ENCODE data around the gene MAP2K4. TPM values are rescaled to one million over a fixed set of nuclear protein-coding genes. Genes with fewer than 3 reads are reported as not detected.

Gene MAP2K4
- total and polyA plus RNA-seq, 2 of the 13 experiments (the other 11 are each of a cell fraction or from before 2014, with no cell fraction given) = 21.5 to 35.6 TPM

DNA sequence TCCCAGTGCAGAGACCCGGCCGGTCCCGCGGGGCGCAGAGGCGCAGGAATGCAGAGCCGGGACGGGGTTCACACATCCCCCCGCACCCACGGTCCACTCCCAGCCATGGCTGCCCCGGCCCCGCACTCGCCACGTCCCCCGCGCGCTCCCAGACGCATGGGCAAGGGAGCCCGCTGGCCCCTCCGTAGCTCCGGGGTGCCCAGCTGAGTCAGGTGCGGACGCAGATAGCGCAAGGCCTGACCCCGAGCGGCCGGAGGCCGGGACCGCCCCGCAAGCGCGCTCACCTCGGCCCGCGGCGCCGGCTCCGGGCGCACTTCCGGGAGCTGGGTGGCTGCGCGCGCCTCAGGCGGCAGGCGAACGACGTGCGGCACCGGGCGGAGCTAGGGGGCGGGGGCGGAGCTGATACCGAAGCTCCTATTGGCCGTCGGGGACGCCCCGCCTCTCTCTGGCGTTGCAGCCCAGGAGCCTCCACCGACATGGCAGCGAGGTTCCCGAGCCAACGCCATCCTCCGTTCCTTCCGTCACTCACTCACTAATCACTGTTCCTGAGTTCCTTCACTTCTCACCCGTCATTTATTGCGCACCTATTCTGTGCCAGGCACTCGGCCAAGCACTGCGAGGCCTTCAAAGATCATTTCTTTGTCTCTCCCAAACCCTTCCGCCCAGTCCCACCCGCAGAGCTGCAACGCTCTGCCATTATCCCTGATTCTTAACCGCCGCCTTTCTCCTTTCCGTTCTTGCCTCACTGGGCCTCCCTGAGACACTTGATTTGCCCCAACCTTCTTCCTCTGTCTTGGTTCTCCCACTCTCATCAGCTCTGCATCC lies 23.3 kb upstream of the MAP2K4 start, which contains the start of gene ZNF18 (continued):
- TF ChIP-seq, protein P1, sequence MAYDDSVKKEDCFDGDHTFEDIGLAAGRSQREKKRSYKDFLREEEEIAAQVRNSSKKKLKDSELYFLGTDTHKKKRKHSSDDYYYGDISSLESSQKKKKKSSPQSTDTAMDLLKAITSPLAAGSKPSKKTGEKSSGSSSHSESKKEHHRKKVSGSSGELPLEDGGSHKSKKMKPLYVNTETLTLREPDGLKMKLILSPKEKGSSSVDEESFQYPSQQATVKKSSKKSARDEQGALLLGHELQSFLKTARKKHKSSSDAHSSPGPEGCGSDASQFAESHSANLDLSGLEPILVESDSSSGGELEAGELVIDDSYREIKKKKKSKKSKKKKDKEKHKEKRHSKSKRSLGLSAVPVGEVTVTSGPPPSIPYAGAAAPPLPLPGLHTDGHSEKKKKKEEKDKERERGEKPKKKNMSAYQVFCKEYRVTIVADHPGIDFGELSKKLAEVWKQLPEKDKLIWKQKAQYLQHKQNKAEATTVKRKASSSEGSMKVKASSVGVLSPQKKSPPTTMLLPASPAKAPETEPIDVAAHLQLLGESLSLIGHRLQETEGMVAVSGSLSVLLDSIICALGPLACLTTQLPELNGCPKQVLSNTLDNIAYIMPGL (CRISPR knock-in tag; IDR thresholded peaks at IDR 0.05; ENCODE audit: borderline replicate concordance in 1 of 2, low read depth in 1 of 2) = peak; percentile 52 to 84; a peak in 3 of 4 replicates
- 0 out of 2 replicates have a peak, but pooled peaks have one; percentile 5 for TF ChIP-seq MAZ (IDR thresholded peaks at IDR 0.05; ENCODE audit: borderline replicate concordance, low read depth, low read length)
- peak; percentile 80 for TF ChIP-seq MAZ (CRISPR knock-in tag; IDR thresholded peaks at IDR 0.05; ENCODE audit: low read depth)
- peak; percentile 39; the same call in 1 of the 2 replicates for TF ChIP-seq DR1 (CRISPR knock-in tag; IDR thresholded peaks at IDR 0.05)
- peak; percentile 71 for TF ChIP-seq GATA4 (IDR thresholded peaks at IDR 0.05; ENCODE audit: borderline replicate concordance, low read depth)
- TF ChIP-seq, protein P2, sequence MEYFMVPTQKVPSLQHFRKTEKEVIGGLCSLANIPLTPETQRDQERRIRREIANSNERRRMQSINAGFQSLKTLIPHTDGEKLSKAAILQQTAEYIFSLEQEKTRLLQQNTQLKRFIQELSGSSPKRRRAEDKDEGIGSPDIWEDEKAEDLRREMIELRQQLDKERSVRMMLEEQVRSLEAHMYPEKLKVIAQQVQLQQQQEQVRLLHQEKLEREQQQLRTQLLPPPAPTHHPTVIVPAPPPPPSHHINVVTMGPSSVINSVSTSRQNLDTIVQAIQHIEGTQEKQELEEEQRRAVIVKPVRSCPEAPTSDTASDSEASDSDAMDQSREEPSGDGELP (IDR thresholded peaks at IDR 0.05; ENCODE audit: borderline replicate concordance, low read depth) = peak; percentile 86; the same call in 1 of the 2 replicates
- peak; percentile 42; the same call in 1 of the 2 replicates for TF ChIP-seq ZNF329 (CRISPR knock-in tag; IDR thresholded peaks at IDR 0.05; ENCODE audit: low read depth)
- peak; percentile 52 for TF ChIP-seq ETV5 (CRISPR knock-in tag; IDR thresholded peaks at IDR 0.05; ENCODE audit: borderline replicate concordance)
- TF ChIP-seq ZNF746 (CRISPR knock-in tag; IDR thresholded peaks at IDR 0.05) = peak; percentile 58; the same call in 1 of the 2 replicates
- TF ChIP-seq ZNF883 (CRISPR knock-in tag; IDR thresholded peaks at IDR 0.05; ENCODE audit: not compliant biosample characterization) = peak; percentile 39
- TF ChIP-seq ZNF160 (CRISPR knock-in tag; IDR thresholded peaks at IDR 0.05) = 0 out of 2 replicates have a peak, but pooled peaks have one; percentile 75
- peak; percentile 85 for TF ChIP-seq SAP130 (CRISPR knock-in tag; IDR thresholded peaks at IDR 0.05; ENCODE audit: low read depth)
- TF ChIP-seq THYN1 (CRISPR knock-in tag; IDR thresholded peaks at IDR 0.05; ENCODE audit: borderline replicate concordance, low read depth) = 0 out of 2 replicates have a peak, but pooled peaks have one; percentile 7
- TF ChIP-seq KLF13 (CRISPR knock-in tag; IDR thresholded peaks at IDR 0.05) = no peak; the same call in 1 of the 2 replicates
- peak; percentile 69 for TF ChIP-seq NFYB (CRISPR knock-in tag; IDR thresholded peaks at IDR 0.05)
- peak; percentile 77 for TF ChIP-seq KAT8 (CRISPR knock-in tag; IDR thresholded peaks at IDR 0.05)
- TF ChIP-seq, protein P3, sequence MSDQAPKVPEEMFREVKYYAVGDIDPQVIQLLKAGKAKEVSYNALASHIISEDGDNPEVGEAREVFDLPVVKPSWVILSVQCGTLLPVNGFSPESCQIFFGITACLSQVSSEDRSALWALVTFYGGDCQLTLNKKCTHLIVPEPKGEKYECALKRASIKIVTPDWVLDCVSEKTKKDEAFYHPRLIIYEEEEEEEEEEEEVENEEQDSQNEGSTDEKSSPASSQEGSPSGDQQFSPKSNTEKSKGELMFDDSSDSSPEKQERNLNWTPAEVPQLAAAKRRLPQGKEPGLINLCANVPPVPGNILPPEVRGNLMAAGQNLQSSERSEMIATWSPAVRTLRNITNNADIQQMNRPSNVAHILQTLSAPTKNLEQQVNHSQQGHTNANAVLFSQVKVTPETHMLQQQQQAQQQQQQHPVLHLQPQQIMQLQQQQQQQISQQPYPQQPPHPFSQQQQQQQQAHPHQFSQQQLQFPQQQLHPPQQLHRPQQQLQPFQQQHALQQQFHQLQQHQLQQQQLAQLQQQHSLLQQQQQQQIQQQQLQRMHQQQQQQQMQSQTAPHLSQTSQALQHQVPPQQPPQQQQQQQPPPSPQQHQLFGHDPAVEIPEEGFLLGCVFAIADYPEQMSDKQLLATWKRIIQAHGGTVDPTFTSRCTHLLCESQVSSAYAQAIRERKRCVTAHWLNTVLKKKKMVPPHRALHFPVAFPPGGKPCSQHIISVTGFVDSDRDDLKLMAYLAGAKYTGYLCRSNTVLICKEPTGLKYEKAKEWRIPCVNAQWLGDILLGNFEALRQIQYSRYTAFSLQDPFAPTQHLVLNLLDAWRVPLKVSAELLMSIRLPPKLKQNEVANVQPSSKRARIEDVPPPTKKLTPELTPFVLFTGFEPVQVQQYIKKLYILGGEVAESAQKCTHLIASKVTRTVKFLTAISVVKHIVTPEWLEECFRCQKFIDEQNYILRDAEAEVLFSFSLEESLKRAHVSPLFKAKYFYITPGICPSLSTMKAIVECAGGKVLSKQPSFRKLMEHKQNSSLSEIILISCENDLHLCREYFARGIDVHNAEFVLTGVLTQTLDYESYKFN (CRISPR knock-in tag; conservative IDR thresholded peaks at IDR 0.05) = 0 out of 2 replicates have a peak, but pooled peaks have one; percentile 20
- TF ChIP-seq, protein P4, sequence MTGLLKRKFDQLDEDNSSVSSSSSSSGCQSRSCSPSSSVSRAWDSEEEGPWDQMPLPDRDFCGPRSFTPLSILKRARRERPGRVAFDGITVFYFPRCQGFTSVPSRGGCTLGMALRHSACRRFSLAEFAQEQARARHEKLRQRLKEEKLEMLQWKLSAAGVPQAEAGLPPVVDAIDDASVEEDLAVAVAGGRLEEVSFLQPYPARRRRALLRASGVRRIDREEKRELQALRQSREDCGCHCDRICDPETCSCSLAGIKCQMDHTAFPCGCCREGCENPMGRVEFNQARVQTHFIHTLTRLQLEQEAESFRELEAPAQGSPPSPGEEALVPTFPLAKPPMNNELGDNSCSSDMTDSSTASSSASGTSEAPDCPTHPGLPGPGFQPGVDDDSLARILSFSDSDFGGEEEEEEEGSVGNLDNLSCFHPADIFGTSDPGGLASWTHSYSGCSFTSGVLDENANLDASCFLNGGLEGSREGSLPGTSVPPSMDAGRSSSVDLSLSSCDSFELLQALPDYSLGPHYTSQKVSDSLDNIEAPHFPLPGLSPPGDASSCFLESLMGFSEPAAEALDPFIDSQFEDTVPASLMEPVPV (CRISPR knock-in tag; IDR thresholded peaks at IDR 0.05) = peak; percentile 56; the same call in 1 of the 2 replicates
- no peak; the same call in 1 of the 2 replicates for TF ChIP-seq ZFP90 (CRISPR knock-in tag; IDR thresholded peaks at IDR 0.05; ENCODE audit: borderline replicate concordance)
- TF ChIP-seq ZNF572 (CRISPR knock-in tag; IDR thresholded peaks at IDR 0.05) = peak; percentile 66; the same call in 1 of the 2 replicates
